Ectodermal cell (in vitro differentiated cells): ENCODE measurements around the gene MND1.

Experiments used
- H3K27ac ChIP-seq: 2 replicates; pipeline ENCODE4 v1.7.0; 2013; ENCODE audit warnings: mild to moderate bottlenecking, low read depth, low read length; ENCODE audit not compliant: insufficient read depth, poor library complexity, severe bottlenecking
- H3K27me3 ChIP-seq: 2 replicates; pipeline ENCODE4 v1.7.0; 2013; ENCODE audit warnings: mild to moderate bottlenecking, low read length; ENCODE audit not compliant: insufficient read depth, control insufficient read depth, poor library complexity, severe bottlenecking
- H3K36me3 ChIP-seq: one replicate; pipeline ENCODE4 v1.7.0; 2013; ENCODE audit warnings: low read length; ENCODE audit not compliant: control insufficient read depth, insufficient read depth
- H3K4me1 ChIP-seq: one replicate; pipeline ENCODE4 v1.7.0; 2013; ENCODE audit warnings: low read length; ENCODE audit not compliant: control insufficient read depth, insufficient read depth
- H3K4me3 ChIP-seq: 2 replicates; pipeline ENCODE4 v1.7.0; 2013; ENCODE audit warnings: low read depth, low read length, control low read depth; ENCODE audit not compliant: insufficient read depth
- H3K9me3 ChIP-seq: 2 replicates; pipeline ENCODE4 v1.7.0; 2013; ENCODE audit warnings: mild to moderate bottlenecking, low read length, moderate library complexity; ENCODE audit not compliant: control insufficient read depth
- WGBS, 2 experiments: methylation state at CpG; one replicate each; pipeline ENCODE4 v1.1.7; 2013; ENCODE audit warnings: missing lambda C conversion rate in 2 of 2; 5-methylcytosine and 5-hydroxymethylcytosine counted together

MND1 gene

GRCh38 chr4:153418121-153418520 lies 73.6 kb downstream of the MND1 start:
- Histone ChIP-seq H3K4me3 (no peak overlapping the region), H3K27ac (peak overlapping the region; percentile 26), H3K36me3 (no peaks in the 10 kb centered on the region), H3K9me3 (no peaks in the 10 kb centered on the region), H3K4me1 (no peaks in the 10 kb centered on the region), H3K27me3 (no peaks in the 10 kb centered on the region)
- 93 to 97% methylated on average over 5 to 7 of the region's 7 CpGs for WGBS, 2 experiments

GRCh38 chr4:153418558-153418957 lies 74.1 kb downstream of the MND1 start:
- H3K9me3 ChIP-seq: no peaks in the 10 kb centered on the region
- no peaks in the 10 kb centered on the region for H3K4me1 ChIP-seq
- H3K36me3 ChIP-seq: no peaks in the 10 kb centered on the region
- no peaks in the 10 kb centered on the region for H3K27me3 ChIP-seq
- 79 to 83% methylated on average over 2 of the region's 3 CpGs for WGBS, 2 experiments
- H3K4me3 ChIP-seq: no peak overlapping the region
- peak overlapping the region; percentile 26 for H3K27ac ChIP-seq

GRCh38 chr4:153419029-153419428 lies 74.5 kb downstream of the MND1 start:
- H3K4me3 ChIP-seq: no peak overlapping the region
- H3K9me3 ChIP-seq: no peaks in the 10 kb centered on the region
- H3K36me3 ChIP-seq: no peaks in the 10 kb centered on the region
- H3K4me1 ChIP-seq: no peaks in the 10 kb centered on the region
- H3K27ac ChIP-seq: no peak overlapping the region
- WGBS, 2 experiments: 90 to 92% methylated on average over 5 of the region's 5 CpGs
- H3K27me3 ChIP-seq: no peaks in the 10 kb centered on the region

- no peaks in the 10 kb centered on the region for H3K27me3 ChIP-seq
- WGBS, 2 experiments: 92 to 95% methylated on average over 9 of the region's 9 CpGs
- no peaks in the 10 kb centered on the region for H3K36me3 ChIP-seq
- no peak overlapping the region for H3K27ac ChIP-seq
- no peaks in the 10 kb centered on the region for H3K9me3 ChIP-seq
- no peak overlapping the region for H3K4me3 ChIP-seq
- H3K4me1 ChIP-seq: no peaks in the 10 kb centered on the region
Measured at GRCh38 chr4:153419673-153420278, 75.3 kb downstream of the MND1 start.

GRCh38 chr4:153420361-153420760 lies 75.9 kb downstream of the MND1 start:
- no peaks in the 10 kb centered on the region for H3K9me3 ChIP-seq
- WGBS, 2 experiments: 83 to 96% methylated on average over 2 of the region's 2 CpGs
- no peaks in the 10 kb centered on the region for H3K4me1 ChIP-seq
- no peaks in the 10 kb centered on the region for H3K36me3 ChIP-seq
- H3K27ac ChIP-seq: no peak overlapping the region
- H3K4me3 ChIP-seq: no peak overlapping the region
- H3K27me3 ChIP-seq: no peaks in the 10 kb centered on the region

- Histone ChIP-seq H3K27me3 (no peaks in the 10 kb centered on the region), H3K4me1 (no peaks in the 10 kb centered on the region), H3K4me3 (no peak overlapping the region), H3K36me3 (no peaks in the 10 kb centered on the region), H3K9me3 (no peaks in the 10 kb centered on the region), H3K27ac (no peak overlapping the region)
- WGBS, 2 experiments: 94% methylated on average over 3 of the region's 3 CpGs
Measured at GRCh38 chr4:153421941-153422340, 77.5 kb downstream of the MND1 start.

GRCh38 chr4:153426207-153426885 lies 81.9 kb downstream of the MND1 start:
- Histone ChIP-seq H3K9me3 (no peaks in the 10 kb centered on the region), H3K27ac (no peak overlapping the region), H3K27me3 (no peaks in the 10 kb centered on the region), H3K4me3 (no peak overlapping the region), H3K36me3 (no peaks in the 10 kb centered on the region), H3K4me1 (no peaks in the 10 kb centered on the region)
- 94 to 96% methylated on average over 4 of the region's 4 CpGs for WGBS, 2 experiments

GRCh38 chr4:153427363-153428071 lies 83.0 kb downstream of the MND1 start:
- Histone ChIP-seq H3K4me3 (no peak overlapping the region), H3K27ac (no peak overlapping the region), H3K36me3 (no peaks in the 10 kb centered on the region), H3K4me1 (no peaks in the 10 kb centered on the region), H3K27me3 (no peaks in the 10 kb centered on the region), H3K9me3 (no peaks in the 10 kb centered on the region)
- WGBS, 2 experiments: 95 to 99% methylated on average over 3 to 4 of the region's 4 CpGs

GRCh38 chr4:153428941-153429475 lies 84.5 kb downstream of the MND1 start:
- Histone ChIP-seq H3K4me1 (no peaks in the 10 kb centered on the region), H3K27me3 (no peaks in the 10 kb centered on the region), H3K27ac (no peak overlapping the region), H3K36me3 (no peaks in the 10 kb centered on the region), H3K4me3 (no peak overlapping the region), H3K9me3 (no peaks in the 10 kb centered on the region)
- WGBS, 2 experiments: 91 to 94% methylated on average over 3 of the region's 3 CpGs
